DMS 273 treated with DMSO at 0.1 percent for 48 hours (cell line): ENCODE data around the gene TFEB.

Source experiments
- DNase-seq: peaks from one replicate; lab custom pipeline; 2025; lab: John Stamatoyannopoulos, UW

The TFEB gene

GRCh38 chr6:41705996-41706835 lies 29.2 kb downstream of the TFEB start:
- no peak for DNase-seq

DNA sequence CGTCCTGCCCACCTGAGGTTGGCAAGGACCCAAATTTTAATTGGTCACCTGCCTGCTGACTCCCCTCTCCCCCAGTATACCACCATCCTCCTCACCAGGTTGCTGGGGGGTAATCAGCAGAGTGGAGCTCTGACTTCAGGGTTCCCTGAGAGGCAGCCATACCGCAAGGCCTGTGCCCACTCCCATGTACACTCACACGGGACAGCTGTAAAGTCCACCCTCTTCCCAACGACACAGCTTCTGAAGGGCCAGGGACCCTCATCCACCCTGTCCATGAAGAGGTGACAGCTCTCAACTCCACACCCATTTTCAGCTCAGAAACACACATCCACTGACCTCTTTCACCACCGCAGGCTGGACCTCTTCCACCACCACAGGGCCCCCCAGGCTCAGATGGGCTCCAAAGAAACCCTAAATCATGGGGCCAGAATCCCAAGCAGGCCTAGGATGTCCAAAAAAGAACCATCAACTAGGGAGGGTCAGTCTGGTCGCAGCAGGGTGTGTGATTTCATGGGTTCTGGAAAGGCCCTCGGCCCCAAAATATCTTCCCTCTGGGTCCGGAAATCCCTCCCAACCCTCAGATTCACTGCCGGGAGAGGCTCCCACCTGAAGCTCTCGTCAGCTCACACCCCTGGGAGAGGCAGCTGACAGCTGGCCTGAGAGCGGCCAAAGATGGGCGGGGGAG lies 30.0 kb downstream of the TFEB start:
- no peak for DNase-seq

GRCh38 chr6:41704656-41705310 lies 30.6 kb downstream of the TFEB start:
- no peak for DNase-seq

DNA sequence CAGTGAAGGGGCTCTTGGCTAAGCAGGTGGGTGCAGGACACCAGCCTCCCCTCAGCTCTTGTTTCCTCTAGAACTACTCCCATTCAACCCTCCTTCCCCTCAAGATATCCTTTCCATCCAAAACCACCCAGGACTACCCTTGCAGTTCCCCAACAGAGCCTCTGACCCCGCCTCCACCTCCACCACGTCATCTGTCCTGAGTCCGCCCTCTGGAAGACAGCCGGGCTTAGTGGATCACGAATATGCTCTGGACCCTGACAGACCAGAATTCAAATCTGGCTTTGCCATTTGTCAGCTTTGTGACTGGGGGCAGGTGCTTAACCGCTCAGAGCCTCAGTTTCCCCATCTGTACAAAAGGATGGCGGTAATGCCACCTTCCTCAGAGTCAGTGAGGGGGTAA lies 31.4 kb downstream of the TFEB start:
- no peak for DNase-seq

DNA sequence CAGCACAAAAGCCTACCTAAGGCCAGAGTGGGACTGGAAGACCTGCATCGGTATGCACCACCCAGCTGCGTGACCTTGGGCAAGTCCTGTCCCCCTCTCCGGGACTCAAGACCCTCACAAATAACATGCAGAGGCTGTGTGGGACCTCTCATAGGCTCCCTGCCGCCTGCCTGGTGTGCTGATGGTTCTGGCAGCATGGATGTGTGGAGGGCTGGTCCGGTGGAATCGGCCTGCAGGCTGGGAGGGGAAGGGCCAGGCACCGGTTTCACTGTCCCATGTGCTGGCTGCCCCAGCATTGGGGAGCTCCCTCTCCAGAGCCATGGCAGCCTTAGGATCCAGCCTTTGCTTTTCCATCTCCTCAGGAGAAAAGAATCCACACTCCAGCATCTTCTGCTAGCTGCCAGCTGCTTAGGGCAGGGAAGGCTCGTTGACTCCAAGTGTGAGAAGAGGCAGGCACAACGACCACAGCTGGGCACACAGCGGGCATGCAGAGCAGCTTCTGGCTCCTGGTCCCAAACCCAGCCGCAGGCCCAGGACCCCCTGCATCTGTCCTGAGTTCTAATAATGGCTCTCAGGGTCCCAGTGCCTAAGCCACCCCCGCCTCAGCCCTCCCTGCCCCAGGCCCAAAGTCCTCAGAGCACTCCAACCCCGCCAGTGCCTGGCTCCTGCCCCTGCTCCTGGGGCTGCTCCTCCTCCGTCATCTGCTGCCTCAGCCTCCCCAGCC lies 32.5 kb downstream of the TFEB start:
- no peak for DNase-seq

GRCh38 chr6:41702089-41702745 lies 33.2 kb downstream of the TFEB start:
- no peak for DNase-seq

GRCh38 chr6:41700463-41701347 lies 34.7 kb downstream of the TFEB start:
- DNase-seq = no peak

- no peak for DNase-seq
These were observed 36.3 kb downstream of the TFEB start for GRCh38 chr6:41699063-41699462.

- DNase-seq = no peak
These were observed 37.3 kb downstream of the TFEB start for GRCh38 chr6:41697861-41698781.

DNA sequence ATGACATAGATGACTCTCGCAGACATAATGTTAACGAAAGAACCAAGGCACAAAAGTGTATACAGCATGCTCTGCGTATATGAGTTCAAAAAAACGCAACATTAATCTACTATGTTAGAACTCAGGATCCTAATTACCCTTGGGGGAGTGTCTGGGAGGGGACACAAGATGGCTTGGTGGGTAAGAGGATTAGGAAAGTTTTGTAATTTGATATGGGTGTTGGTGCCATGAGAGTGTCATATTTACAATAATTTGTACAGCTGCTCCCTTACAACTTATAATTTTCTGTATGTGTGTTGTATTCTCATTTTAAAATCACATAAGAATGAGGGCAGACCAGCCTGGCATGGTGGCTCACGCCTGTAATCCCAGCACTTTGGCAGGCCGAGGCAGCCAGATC lies 38.6 kb downstream of the TFEB start:
- DNase-seq = no peak

- no peak for DNase-seq
These were observed 39.6 kb downstream of the TFEB start for GRCh38 chr6:41695825-41696224.

- no peak for DNase-seq
These were observed 40.4 kb downstream of the TFEB start for GRCh38 chr6:41694815-41695526.

DNA sequence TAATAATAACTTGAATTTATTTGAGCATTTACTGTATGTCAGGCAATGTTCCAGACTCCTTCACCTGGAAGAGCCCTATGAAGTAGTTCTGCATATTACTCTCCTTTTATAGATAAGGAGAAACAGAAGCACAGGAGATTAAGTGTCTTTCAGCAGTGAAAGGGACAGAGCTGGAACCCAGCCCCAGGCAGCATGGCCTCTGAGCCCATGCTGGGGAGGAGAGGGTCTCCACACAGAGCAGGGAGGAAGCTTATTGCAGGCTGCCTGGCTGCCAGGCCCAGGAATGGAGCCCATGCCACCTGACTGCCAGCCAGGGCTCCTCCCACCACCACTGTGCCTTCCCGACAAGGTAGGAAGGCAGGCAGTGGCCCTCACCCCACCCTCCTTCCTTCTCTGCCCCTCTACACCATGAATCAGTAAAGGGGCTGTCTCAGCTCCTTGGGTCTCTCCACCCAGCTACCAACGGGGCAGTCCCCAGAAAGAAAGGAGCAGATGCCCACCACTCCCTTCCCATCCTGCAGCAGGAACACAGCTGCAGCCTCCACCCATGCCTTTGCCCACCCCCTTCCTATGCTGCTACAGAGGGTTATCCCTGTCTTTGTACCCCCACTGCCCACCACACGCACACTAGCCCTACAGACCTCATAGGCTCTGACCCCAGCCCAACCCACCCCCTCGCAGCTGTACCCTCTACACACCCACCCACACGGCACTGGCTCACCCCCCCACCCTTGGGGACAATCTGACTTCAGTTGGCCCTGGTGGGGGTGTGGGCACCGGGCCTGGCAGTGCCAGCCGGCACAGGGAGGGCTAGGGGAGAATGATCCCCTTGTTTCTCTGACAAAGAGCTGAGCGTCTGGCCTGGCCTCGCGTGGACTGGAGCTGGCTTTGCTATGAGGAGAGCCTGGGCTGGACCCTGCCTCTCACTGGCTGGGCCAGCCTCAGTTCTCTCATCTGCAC lies 41.8 kb downstream of the TFEB start:
- DNase-seq = no peak

DNA sequence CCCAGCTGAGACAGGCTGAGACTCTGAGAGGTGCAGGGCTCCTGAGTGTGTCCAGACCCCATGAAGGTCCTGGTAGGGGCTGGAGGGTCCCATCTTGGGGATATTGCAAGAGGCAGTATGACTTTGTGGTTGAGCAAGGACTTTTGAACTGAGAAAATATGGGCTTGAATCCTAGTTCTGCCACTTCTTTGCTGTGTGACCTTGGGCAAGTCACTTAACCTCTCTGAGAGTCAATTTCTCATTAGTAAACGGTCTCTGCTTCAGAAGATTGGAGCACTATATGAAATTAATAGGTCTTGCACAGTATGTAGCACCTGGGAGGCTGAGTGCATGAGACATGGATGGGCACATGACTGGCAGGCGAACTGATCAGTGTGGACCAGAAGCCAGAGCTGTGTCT lies 42.7 kb downstream of the TFEB start:
- DNase-seq = no peak

- DNase-seq = no peak
These were observed 43.2 kb downstream of the TFEB start for GRCh38 chr6:41692080-41692675.

GRCh38 chr6:41691426-41692079 lies 43.9 kb downstream of the TFEB start:
- no peak for DNase-seq
